Fibroblast of lung (primary cell): ENCODE measurements around the gene TNRC6C.

Source experiments
- CTCF ChIP-seq, 2 donors: IDR thresholded peaks in 1 of 2; conservative IDR thresholded peaks in 1 of 2; 1 replicate in 1 of 2; 2 replicates in 1 of 2; pipeline ENCODE4 v1.5.1; 2011 to 2012; ENCODE audit warnings: low read length in 2 of 2, control low read depth in 1 of 2, inconsistent platforms in 1 of 2, low read depth in 1 of 2, mild to moderate bottlenecking in 1 of 2
- EZH2 ChIP-seq: IDR thresholded peaks from 2 replicates; pipeline ENCODE4 v1.5.1; 2012; ENCODE audit warnings: low read length, control low read depth, mild to moderate bottlenecking; ENCODE audit errors: missing control alignments

- TF ChIP-seq CTCF (conservative IDR thresholded peaks at IDR 0.05 in 1 of 2, IDR thresholded peaks at IDR 0.05 in 1 of 2; ENCODE audit: low read depth in 1 of 2, low read length in 2 of 2) (no peak), EZH2 (no peak)
Measured at GRCh38 chr17:78081551-78081950, 123.0 kb downstream of the TNRC6C start.
